Astrocyte of the cerebellum (primary cell): ENCODE measurements around the gene FKBP1B.
"Not testable (repeated sequence)": the region's sequence is repeated elsewhere in the genome, so short reads cannot be mapped to it uniquely, and the experiment has no call there.

Source experiments
- DNase-seq: peaks from one replicate; pipeline ENCODE4 v3.0.0-alpha.2; 2011; ENCODE audit warnings: low read depth
- H3K4me3 ChIP-seq: 2 replicates; pipeline ENCODE4 v1.5.1; 2011; ENCODE audit warnings: mild to moderate bottlenecking, low read depth, low read length, moderate library complexity
- CTCF ChIP-seq: IDR thresholded peaks from 2 replicates; pipeline ENCODE4 v1.5.1; 2012; ENCODE audit warnings: low read length, low read depth, moderate library complexity, mild to moderate bottlenecking; ENCODE audit errors: missing control alignments
- in situ Hi-C: cut with HindIII; loops from 2 replicates; pipeline ENCODE4 v1.10.0; 2017; ENCODE audit warnings: low sequenced_read_pairs

The FKBP1B gene

GRCh38 chr2:24040511-24040910, 9.0 kb upstream of the FKBP1B start:
- no peak for TF ChIP-seq CTCF
- in situ Hi-C loops = no loop called here
- no peak overlapping the region for H3K4me3 ChIP-seq
- DNase-seq = no peak

- DNase-seq, H3K4me3 ChIP-seq, in situ Hi-C loops: not testable (repeated sequence)
Measured at GRCh38 chr2:24043133-24043532, 6.4 kb upstream of the FKBP1B start.

- H3K4me3 ChIP-seq = peak overlapping the region; percentile 67
- TF ChIP-seq CTCF = no peak
- no peak for DNase-seq
- in situ Hi-C loops = no loop called here
Measured at GRCh38 chr2:24045511-24046508, 3.7 kb upstream of the FKBP1B start.

GRCh38 chr2:24046599-24046929, 3.0 kb upstream of the FKBP1B start:
- in situ Hi-C loops = no loop called here
- no peak for TF ChIP-seq CTCF

GRCh38 chr2:24046930-24047702, 2.4 kb upstream of the FKBP1B start, which contains the start of gene WDCP:
WDCP (minus strand) TSS chr2:24047391; CDS start chr2:24039494, 7,897 bp downstream.
- peak within 1 kb of the TSS; percentile 67 for H3K4me3 ChIP-seq
- peak; percentile 98 for DNase-seq
- in situ Hi-C loops = no loop called here
- no peak for TF ChIP-seq CTCF

More at GRCh38 chr2:24046599-24046929, 3.0 kb upstream of the FKBP1B start:
- no peak for DNase-seq
- H3K4me3 ChIP-seq = peak overlapping the region; percentile 67

- no peak for TF ChIP-seq CTCF
- in situ Hi-C loops = no loop called here
- H3K4me3 ChIP-seq = peak overlapping the region; percentile 67
- DNase-seq = no peak
Measured at GRCh38 chr2:24047703-24048033, 1.9 kb upstream of the FKBP1B start.
